ENCODE measurements around the gene TBC1D32.
"Not testable (repeated sequence)": the region's sequence is repeated elsewhere in the genome, so short reads cannot be mapped to it uniquely, and the experiment has no call there.

Gene TBC1D32

GRCh38 chr6:121333196-121333595, 1.1 kb downstream of the TBC1D32 start:
- no peak for DNase-seq (ENCODE audit: low spot score)

GRCh38 chr6:121330516-121330915, 3.8 kb downstream of the TBC1D32 start:
- no peak for DNase-seq (ENCODE audit: low spot score)

- DNase-seq (ENCODE audit: low spot score) = no peak
Observed at GRCh38 chr6:121321282-121321681, 13.0 kb downstream of the TBC1D32 start.

- no peak for DNase-seq (ENCODE audit: low spot score)
Observed at GRCh38 chr6:121319603-121320002, 14.7 kb downstream of the TBC1D32 start.

GRCh38 chr6:121319112-121319553, 15.1 kb downstream of the TBC1D32 start:
- no peak for DNase-seq (ENCODE audit: low spot score)

- no peak for DNase-seq (ENCODE audit: low spot score)
Observed at GRCh38 chr6:121314381-121315112, 19.7 kb downstream of the TBC1D32 start.

GRCh38 chr6:121311814-121312213, 22.5 kb downstream of the TBC1D32 start:
- DNase-seq (ENCODE audit: low spot score) = not testable (repeated sequence)

GRCh38 chr6:121310495-121310894, 23.8 kb downstream of the TBC1D32 start:
- no peak for DNase-seq (ENCODE audit: low spot score)

- no peak for DNase-seq (ENCODE audit: low spot score)
Observed at GRCh38 chr6:121309768-121310469, 24.4 kb downstream of the TBC1D32 start.

- no peak for DNase-seq (ENCODE audit: low spot score)
Observed at GRCh38 chr6:121305957-121306607, 28.2 kb downstream of the TBC1D32 start.

GRCh38 chr6:121302882-121303281, 31.4 kb downstream of the TBC1D32 start:
- no peak for DNase-seq (ENCODE audit: low spot score)

- DNase-seq (ENCODE audit: low spot score) = not testable (repeated sequence)
Observed at GRCh38 chr6:121301156-121301555, 33.1 kb downstream of the TBC1D32 start.

- DNase-seq (ENCODE audit: low spot score) = no peak
Observed at GRCh38 chr6:121297694-121298093, 36.6 kb downstream of the TBC1D32 start.

GRCh38 chr6:121285041-121285440, 49.2 kb downstream of the TBC1D32 start:
- no peak for DNase-seq (ENCODE audit: low spot score)

- DNase-seq (ENCODE audit: low spot score) = no peak
Observed at GRCh38 chr6:121274666-121275295, 59.5 kb downstream of the TBC1D32 start.

GRCh38 chr6:121263742-121264141, 70.5 kb downstream of the TBC1D32 start:
- DNase-seq (ENCODE audit: low spot score) = no peak

GRCh38 chr6:121260651-121261102, 73.6 kb downstream of the TBC1D32 start:
- no peak for DNase-seq (ENCODE audit: low spot score)

- no peak for DNase-seq (ENCODE audit: low spot score)
Observed at GRCh38 chr6:121247386-121247785, 86.9 kb downstream of the TBC1D32 start.

- no peak for DNase-seq (ENCODE audit: low spot score)
Observed at GRCh38 chr6:121242386-121242785, 91.9 kb downstream of the TBC1D32 start.

- DNase-seq (ENCODE audit: low spot score) = no peak
Observed at GRCh38 chr6:121237859-121238258, 96.4 kb downstream of the TBC1D32 start.

GRCh38 chr6:121236984-121237383, 97.3 kb downstream of the TBC1D32 start:
- no peak for DNase-seq (ENCODE audit: low spot score)

- DNase-seq (ENCODE audit: low spot score) = no peak
Observed at GRCh38 chr6:121235386-121235785, 98.9 kb downstream of the TBC1D32 start.

Data from CD4-positive, alpha-beta T cell treated with Interleukin-15 for 4 hours (primary cell).